GM23248 (cell line): Measurements from ENCODE around the gene P3H3. TPM values are rescaled to one million over a fixed set of nuclear protein-coding genes. Genes with fewer than 3 reads are reported as not detected.
"Not testable (repeated sequence)": the region's sequence is repeated elsewhere in the genome, so short reads cannot be mapped to it uniquely, and the experiment has no call there.

Experiments
- DNase-seq: peaks from one replicate; pipeline ENCODE4 v3.0.0-alpha.2; 2015
- H2AFZ ChIP-seq: fragments of 200-600 bp; sonication (generic); 2 replicates; pipeline ENCODE4 v1.6.1; 2016; ENCODE audit warnings: antibody characterized with exemption
- H3F3A ChIP-seq: fragments of 200-600 bp; sonication (generic); 2 replicates; pipeline ENCODE4 v1.6.1; 2016; ENCODE audit warnings: mild to moderate bottlenecking, antibody characterized with exemption, mixed run types; ENCODE audit not compliant: insufficient read depth
- H3K27ac ChIP-seq: fragments of 200-600 bp; sonication (generic); 2 replicates; pipeline ENCODE4 v1.5.1; 2016; ENCODE audit warnings: mild to moderate bottlenecking
- H3K27me3 ChIP-seq: fragments of 200-600 bp; sonication (generic); replicated peaks from 2 replicates; pipeline ENCODE4 v1.6.1; 2016; ENCODE audit warnings: mild to moderate bottlenecking; ENCODE audit not compliant: insufficient read depth
- H3K36me3 ChIP-seq: fragments of 200-600 bp; sonication (generic); 2 replicates; pipeline ENCODE4 v1.6.1; 2016; ENCODE audit warnings: low read depth, mild to moderate bottlenecking
- H3K4me1 ChIP-seq: fragments of 200-600 bp; sonication (generic); 2 replicates; pipeline ENCODE4 v1.6.1; 2016; ENCODE audit warnings: mild to moderate bottlenecking; ENCODE audit not compliant: insufficient read depth
- H3K4me2 ChIP-seq: fragments of 200-600 bp; sonication (generic); one replicate; pipeline ENCODE4 v1.6.1; 2016; ENCODE audit warnings: mild to moderate bottlenecking; ENCODE audit not compliant: unreplicated experiment
- H3K4me3 ChIP-seq: fragments of 200-600 bp; sonication (generic); 2 replicates; pipeline ENCODE4 v1.5.1; 2016; ENCODE audit warnings: mild to moderate bottlenecking
- H3K79me2 ChIP-seq: fragments of 200-600 bp; sonication (generic); 2 replicates; pipeline ENCODE4 v1.6.1; 2016; ENCODE audit warnings: mild to moderate bottlenecking; ENCODE audit not compliant: insufficient read depth
- H3K9ac ChIP-seq: fragments of 200-600 bp; sonication (generic); 2 replicates; pipeline ENCODE4 v1.6.1; 2016; ENCODE audit warnings: mild to moderate bottlenecking
- H3K9me2 ChIP-seq: fragments of 200-600 bp; sonication (generic); 2 replicates; pipeline ENCODE4 v1.6.1; 2016; ENCODE audit warnings: mixed run types, mild to moderate bottlenecking, moderate library complexity; ENCODE audit not compliant: insufficient read depth
- H3K9me3 ChIP-seq: fragments of 200-600 bp; sonication (generic); one replicate; pipeline ENCODE4 v1.6.1; 2017; ENCODE audit warnings: low read depth
- H4K20me1 ChIP-seq: fragments of 200-600 bp; sonication (generic); 2 replicates; pipeline ENCODE4 v1.6.0; 2016; ENCODE audit not compliant: insufficient read depth
- EZH2 ChIP-seq: fragments of 200-600 bp; sonication (generic); IDR thresholded peaks from 2 replicates; pipeline ENCODE4 v1.6.1; 2018; ENCODE audit warnings: antibody characterized with exemption, mild to moderate bottlenecking; ENCODE audit not compliant: insufficient read depth, poor library complexity, severe bottlenecking
- EZH2phosphoT487 ChIP-seq: fragments of 200-600 bp; sonication (generic); IDR thresholded peaks from 2 replicates; pipeline ENCODE4 v1.6.1; 2018; ENCODE audit warnings: antibody characterized with exemption, moderate library complexity, mild to moderate bottlenecking, low read depth; ENCODE audit not compliant: insufficient read depth
- WGBS, 2 experiments: methylation state at CpG; one replicate each; pipeline ENCODE4 v1.1.6; 2015 to 2017; ENCODE audit warnings: low lambda C conversion rate in 2 of 2, low coverage in 1 of 2; ENCODE audit errors: missing lambda C conversion rate in 2 of 2; 5-methylcytosine and 5-hydroxymethylcytosine counted together
- in situ Hi-C: fragments of 300-500 bp; cut with MboI; formaldehyde crosslinking; loops from 2 replicates; pipeline ENCODE4 v1.15.0; 2020
- polyA plus RNA-seq: library from polyadenylated mRNA; unstranded; fragments of >200 nt; fragmentation: Nextera tagmentation; extraction: Ambion mirVana; gene quantifications from 2 replicates; pipeline ENCODE4 v1.2.1, GENCODE V29; 2016
- total RNA-seq: library from RNA; depleted of rRNA; stranded (reverse); fragments of >200 nt; shearing (Covaris generic); gene quantifications from 2 replicates; pipeline ENCODE4 v1.2.3, GENCODE V29; 2014

The P3H3 gene
- total and polyA plus RNA-seq, 2 experiments from 2014 or later = 37.6 to 43.0 TPM

GRCh38 chr12:6883252-6883651, 55.0 kb downstream of the P3H3 start:
- Histone ChIP-seq H3K9me3 (no peaks in the 10 kb centered on the region), H3K9ac (no peak overlapping the region), H3K4me3 (no peak overlapping the region), H3K9me2 (no peaks in the 10 kb centered on the region), H3K27ac (no peak overlapping the region), H3K4me2 (no peak overlapping the region), H3K36me3 (no peaks in the 10 kb centered on the region; the same call in 1 of the 2 replicates), H3F3A (0 out of 2 replicates have a peak, but pooled peaks cover under 1% of the 10 kb centered on the region), H2AFZ (no peak overlapping the region), H3K4me1 (no peaks in the 10 kb centered on the region), H3K79me2 (no peaks in the 10 kb centered on the region), H3K27me3 (no peaks in the 10 kb centered on the region), H4K20me1 (no peaks in the 10 kb centered on the region)
- DNase-seq = no peak
- in situ Hi-C loops = no loop called here
- TF ChIP-seq EZH2 = no peak
- TF ChIP-seq EZH2phosphoT487 = no peak
- 90 to 92% methylated on average over 5 of the region's 5 CpGs for WGBS, 2 experiments

- Histone ChIP-seq H3K4me3 (no peak overlapping the region), H3K4me2 (no peak overlapping the region)
- in situ Hi-C loops = no loop called here
These were observed 55.5 kb downstream of the P3H3 start for GRCh38 chr12:6883683-6884082.

GRCh38 chr12:6884539-6884938, 56.3 kb downstream of the P3H3 start:
- Histone ChIP-seq H3K9me2 (no peaks in the 10 kb centered on the region), H3K36me3 (no peaks in the 10 kb centered on the region; the same call in 1 of the 2 replicates), H3K27ac (no peak overlapping the region), H3K27me3 (no peaks in the 10 kb centered on the region), H3F3A (0 out of 2 replicates have a peak, but pooled peaks cover 4% of the 10 kb centered on the region), H3K4me1 (no peaks in the 10 kb centered on the region), H3K9me3 (no peaks in the 10 kb centered on the region), H2AFZ (no peak overlapping the region), H3K4me3 (no peak overlapping the region), H3K79me2 (no peaks in the 10 kb centered on the region), H4K20me1 (no peaks in the 10 kb centered on the region), H3K9ac (no peak overlapping the region), H3K4me2 (no peak overlapping the region)
- TF ChIP-seq EZH2 (no peak), EZH2phosphoT487 (no peak)
- in situ Hi-C loops = no loop called here
- 71 to 79% methylated on average over 22 of the region's 22 CpGs for WGBS, 2 experiments
- no peak for DNase-seq

More at GRCh38 chr12:6883683-6884082, 55.5 kb downstream of the P3H3 start:
- Histone ChIP-seq H4K20me1 (no peaks in the 10 kb centered on the region), H3K9me2 (no peaks in the 10 kb centered on the region), H3K27me3 (no peaks in the 10 kb centered on the region), H3F3A (0 out of 2 replicates have a peak, but pooled peaks cover 4% of the 10 kb centered on the region), H3K27ac (no peak overlapping the region), H3K79me2 (no peaks in the 10 kb centered on the region), H3K4me1 (no peaks in the 10 kb centered on the region), H2AFZ (no peak overlapping the region), H3K9me3 (no peaks in the 10 kb centered on the region), H3K36me3 (no peaks in the 10 kb centered on the region; the same call in 1 of the 2 replicates), H3K9ac (no peak overlapping the region)
- WGBS, 2 experiments = 94 to 96% methylated on average over 11 of the region's 11 CpGs
- DNase-seq = no peak
- no peak for TF ChIP-seq EZH2phosphoT487
- no peak for TF ChIP-seq EZH2

- H3K9me2 ChIP-seq, H3K4me3 ChIP-seq, H3K4me2 ChIP-seq, in situ Hi-C loops, H3K27me3 ChIP-seq, H3K4me1 ChIP-seq, H3K9me3 ChIP-seq, H3K27ac ChIP-seq, H3K9ac ChIP-seq, DNase-seq, H3K79me2 ChIP-seq, H2AFZ ChIP-seq, H3K36me3 ChIP-seq, H4K20me1 ChIP-seq: not testable (repeated sequence)
- 85 to 92% methylated on average over 11 to 13 of the region's 15 CpGs for WGBS, 2 experiments
- peaks cover 17% of the 10 kb centered on the region for H3F3A ChIP-seq
These were observed 58.2 kb downstream of the P3H3 start for GRCh38 chr12:6886206-6886999.
